ENCODE measurements around the gene SDCBP2.

SDCBP2 gene

GRCh38 chr20:1267161-1267560, 61.8 kb downstream of the SDCBP2 start:
- H3K4me1 ChIP-seq, result peaks cover 0 to 18% (median 12%) of the 10 kb centered on the region in 4 donors
- H3K9me3 ChIP-seq, result no peaks in the 10 kb centered on the region
- peaks cover 0 to 9% (median 0%) of the 10 kb centered on the region in 3 donors for H3K36me3 ChIP-seq
- peak overlapping the region in 1 of 2 donors; percentile 59 for H3K27ac ChIP-seq
- intact Hi-C loops (cut with DNase I; ENCODE audit: low total_unique reads), result no loop called here
- peak overlapping the region; percentile 91 to 92 for H3K4me3 ChIP-seq
- TF ChIP-seq, protein P1, sequence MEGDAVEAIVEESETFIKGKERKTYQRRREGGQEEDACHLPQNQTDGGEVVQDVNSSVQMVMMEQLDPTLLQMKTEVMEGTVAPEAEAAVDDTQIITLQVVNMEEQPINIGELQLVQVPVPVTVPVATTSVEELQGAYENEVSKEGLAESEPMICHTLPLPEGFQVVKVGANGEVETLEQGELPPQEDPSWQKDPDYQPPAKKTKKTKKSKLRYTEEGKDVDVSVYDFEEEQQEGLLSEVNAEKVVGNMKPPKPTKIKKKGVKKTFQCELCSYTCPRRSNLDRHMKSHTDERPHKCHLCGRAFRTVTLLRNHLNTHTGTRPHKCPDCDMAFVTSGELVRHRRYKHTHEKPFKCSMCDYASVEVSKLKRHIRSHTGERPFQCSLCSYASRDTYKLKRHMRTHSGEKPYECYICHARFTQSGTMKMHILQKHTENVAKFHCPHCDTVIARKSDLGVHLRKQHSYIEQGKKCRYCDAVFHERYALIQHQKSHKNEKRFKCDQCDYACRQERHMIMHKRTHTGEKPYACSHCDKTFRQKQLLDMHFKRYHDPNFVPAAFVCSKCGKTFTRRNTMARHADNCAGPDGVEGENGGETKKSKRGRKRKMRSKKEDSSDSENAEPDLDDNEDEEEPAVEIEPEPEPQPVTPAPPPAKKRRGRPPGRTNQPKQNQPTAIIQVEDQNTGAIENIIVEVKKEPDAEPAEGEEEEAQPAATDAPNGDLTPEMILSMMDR (IDR thresholded peaks at IDR 0.05), result no peak
- H3K27me3 ChIP-seq, result peaks cover 0 to 2% of the 10 kb centered on the region in 2 donors
- DNase-seq, result no peak

DNA sequence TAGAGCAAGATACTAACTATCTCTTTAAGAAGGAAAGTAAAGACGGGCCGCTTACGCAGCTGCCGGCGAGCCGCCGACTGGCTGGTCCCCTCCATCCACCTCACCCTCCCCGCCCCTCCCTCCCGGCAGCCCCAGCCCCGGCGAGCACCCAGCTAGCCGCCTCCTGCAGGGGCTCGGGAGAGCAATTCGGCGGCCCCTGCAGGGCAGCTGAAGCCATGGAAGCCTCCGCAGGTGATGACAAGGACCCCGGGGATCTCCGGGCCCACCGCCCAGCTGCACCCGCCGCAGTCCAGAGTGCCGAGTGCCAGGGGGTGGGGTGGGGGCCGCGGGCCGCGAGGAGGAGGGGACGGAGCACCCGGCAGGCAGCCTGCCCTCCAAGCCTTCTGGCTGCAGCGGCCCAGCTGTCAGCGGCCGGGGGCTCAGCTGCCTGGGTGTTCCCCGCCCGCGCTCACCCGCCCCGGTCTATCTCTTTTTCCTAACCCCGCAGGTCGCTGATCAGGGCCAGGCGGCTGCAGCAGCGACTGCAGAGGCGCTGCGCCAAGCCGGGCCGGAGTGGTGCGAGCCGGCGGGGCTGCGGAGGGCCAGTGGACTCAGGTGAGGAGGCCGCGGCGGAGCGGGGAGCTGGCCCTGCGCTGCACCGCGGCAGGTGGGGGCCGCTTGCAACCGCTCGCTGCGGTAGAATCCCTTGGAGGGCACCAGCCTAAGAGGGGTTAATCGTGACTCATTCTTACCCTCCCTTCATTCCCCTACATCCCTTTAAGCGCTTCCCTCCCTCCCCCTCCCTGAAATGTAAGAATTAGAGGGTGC, 62.6 kb downstream of the SDCBP2 start, which contains the start of gene SNPH:
Gene SNPH, plus strand, starts transcription at position 128 of the 807 bp plus-strand sequence. CDS start 29,946 bp downstream, outside the sequence.
- peak; percentile 73 to 84 for DNase-seq
- TF ChIP-seq, protein P1 (IDR thresholded peaks at IDR 0.05), result no peak

DNA sequence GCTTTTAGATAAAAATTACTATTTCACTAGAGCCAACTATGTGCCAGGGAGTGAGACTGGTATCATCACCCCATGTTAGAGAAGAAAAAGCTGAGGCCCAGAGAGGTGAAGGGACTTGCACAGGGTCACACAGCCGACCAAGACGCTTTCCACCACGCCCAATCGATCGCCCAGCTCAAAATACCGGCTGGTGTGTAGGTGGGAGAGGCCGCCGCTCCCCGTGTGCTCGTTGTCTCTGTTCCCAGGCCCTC, 63.1 kb downstream of the SDCBP2 start:
- peaks cover 0 to 3% of the 10 kb centered on the region in 2 donors for H3K27me3 ChIP-seq
- peaks cover 0 to 18% (median 12%) of the 10 kb centered on the region in 4 donors for H3K4me1 ChIP-seq
- no peak for DNase-seq
- no peaks in the 10 kb centered on the region for H3K9me3 ChIP-seq
- peaks cover 0 to 5% (median 0%) of the 10 kb centered on the region in 3 donors for H3K36me3 ChIP-seq
- intact Hi-C loops (cut with DNase I; ENCODE audit: low total_unique reads), result no loop called here
- TF ChIP-seq, protein P1 (IDR thresholded peaks at IDR 0.05), result no peak
- peak overlapping the region; percentile 59 to 67 for H3K27ac ChIP-seq
- H3K4me3 ChIP-seq, result peak overlapping the region; percentile 91 to 92

More for the DNA sequence above, 62.6 kb downstream of the SDCBP2 start, which contains the start of gene SNPH:
- Histone ChIP-seq H3K9me3 (no peaks in the 10 kb centered on the region), H3K36me3 (peaks cover 0 to 9% (median 0%) of the 10 kb centered on the region in 3 donors), H3K4me3 (peak within 1 kb of the TSS; percentile 91 to 92), H3K4me1 (peaks cover 0 to 18% (median 12%) of the 10 kb centered on the region in 4 donors), H3K27me3 (peaks cover 0 to 3% of the 10 kb centered on the region in 2 donors), H3K27ac (peak within 1 kb of the TSS; percentile 59 to 67)
- intact Hi-C loops (cut with DNase I; ENCODE audit: low total_unique reads), result no loop called here

DNA sequence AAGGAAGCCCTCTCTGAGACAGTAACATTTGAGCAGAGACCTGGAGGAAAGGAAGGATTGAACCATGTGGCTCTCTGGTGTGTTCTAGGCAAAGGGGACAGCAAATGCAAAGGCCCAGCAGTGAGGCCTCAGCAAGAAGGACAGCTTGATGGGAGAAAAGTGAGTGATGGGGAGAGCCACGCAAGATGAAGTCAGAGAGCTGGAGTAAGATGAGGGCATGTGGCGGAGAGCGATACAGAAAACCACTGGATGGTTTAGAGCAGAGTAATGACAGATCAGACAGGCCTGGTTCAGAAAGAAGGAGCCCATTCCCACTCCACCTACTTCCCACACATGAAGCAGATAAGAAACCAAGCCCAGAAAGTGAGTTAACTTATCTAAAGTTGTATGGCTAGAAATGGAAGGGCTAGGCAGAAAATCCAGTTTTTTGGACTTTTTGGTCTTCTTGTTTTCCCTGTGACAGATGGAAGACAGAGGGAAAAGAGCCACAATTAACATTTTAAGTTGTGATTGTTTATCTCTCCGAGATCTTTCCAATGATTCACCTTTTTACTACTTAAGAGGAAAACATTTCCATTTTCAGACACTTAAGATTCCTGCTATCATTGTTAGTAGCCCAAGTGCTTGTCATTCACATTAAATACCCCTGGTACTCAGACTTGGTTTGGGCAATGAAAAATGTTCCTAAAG, 63.6 kb downstream of the SDCBP2 start:
- peaks cover 0 to 18% (median 12%) of the 10 kb centered on the region in 4 donors for H3K4me1 ChIP-seq
- intact Hi-C loops (cut with DNase I; ENCODE audit: low total_unique reads), result no loop called here

DNA sequence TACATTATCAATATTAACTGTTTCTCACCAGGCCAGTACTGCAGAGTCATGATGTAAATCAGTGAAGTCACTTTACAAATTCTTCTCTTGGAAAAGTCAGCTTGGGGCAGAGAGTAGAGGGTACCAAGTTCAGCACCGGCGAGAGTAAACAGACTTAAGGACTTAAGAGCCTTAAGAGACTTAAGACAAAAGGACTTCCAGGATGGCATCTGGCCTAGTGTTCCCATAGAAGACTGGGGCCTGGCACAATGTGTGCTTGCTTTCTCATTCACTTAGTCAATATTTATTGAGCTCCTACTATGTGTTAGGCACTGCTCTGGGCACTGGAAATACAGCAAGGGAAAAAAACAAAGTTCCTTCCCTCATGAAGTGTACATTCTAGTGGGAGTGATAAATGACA, 64.2 kb downstream of the SDCBP2 start:
- DNase-seq, result no peak
- no peak overlapping the region for H3K27ac ChIP-seq

More for the DNA sequence above, 63.6 kb downstream of the SDCBP2 start:
- TF ChIP-seq, protein P1 (IDR thresholded peaks at IDR 0.05), result no peak
- Histone ChIP-seq H3K36me3 (no peaks in the 10 kb centered on the region), H3K9me3 (no peaks in the 10 kb centered on the region), H3K4me3 (peak overlapping the region; percentile 91 to 92), H3K27me3 (peaks cover 0 to 3% of the 10 kb centered on the region in 2 donors), H3K27ac (peak overlapping the region; percentile 59 to 67)
- DNase-seq, result no peak

More for the DNA sequence above, 64.2 kb downstream of the SDCBP2 start:
- Histone ChIP-seq H3K36me3 (no peaks in the 10 kb centered on the region), H3K27me3 (peaks cover 0 to 3% of the 10 kb centered on the region in 2 donors), H3K4me3 (no peak overlapping the region), H3K4me1 (peaks cover 0 to 18% (median 12%) of the 10 kb centered on the region in 4 donors), H3K9me3 (no peaks in the 10 kb centered on the region)
- TF ChIP-seq, protein P1 (IDR thresholded peaks at IDR 0.05), result no peak
- intact Hi-C loops (cut with DNase I; ENCODE audit: low total_unique reads), result no loop called here

Measured in tibial artery (tissue), 4 donors.